ENCODE results near the gene TLE5.

TLE5 gene

DNA sequence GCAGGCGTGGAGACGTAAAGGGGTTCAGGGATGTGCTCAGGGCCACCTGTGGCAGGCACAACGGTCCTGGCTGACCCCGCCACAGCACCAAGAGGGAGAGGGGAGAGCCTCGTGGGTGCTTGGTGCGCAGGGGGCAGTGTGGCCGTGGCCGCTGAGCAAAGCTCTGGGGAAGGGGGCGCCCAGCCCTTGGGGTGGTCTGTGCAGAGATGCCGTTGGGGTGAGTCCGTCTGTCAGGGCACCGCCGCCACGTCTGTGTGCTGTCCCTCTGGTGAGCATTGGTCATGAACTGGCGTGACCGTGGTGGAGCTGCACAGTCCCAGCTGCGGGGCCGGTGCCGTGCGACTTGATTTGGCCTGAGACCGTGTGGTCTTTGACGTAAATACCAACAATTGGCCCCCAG is 47.2 kb upstream of the TLE5 start:
- Histone ChIP-seq H3K4me2 (ENCODE audit: insufficient read depth, low read length, poor library complexity, severe bottlenecking) (no peak overlapping the region), H2BK120ac (ENCODE audit: low read depth, low read length) (no peak overlapping the region), H2AFZ (ENCODE audit: low read length) (no peak overlapping the region), H3K36me3 (replicated peaks in 1 of 2; ENCODE audit: control insufficient read depth in 2 of 2, insufficient read depth in 2 of 2, low read length in 2 of 2) (peaks cover 3 to 9% of the 10 kb centered on the region in 2 donors), H2BK15ac (ENCODE audit: low read length) (no peak overlapping the region), H3K27me3 (ENCODE audit: control insufficient read depth in 3 of 3, insufficient read depth in 3 of 3, low read depth in 1 of 3, low read length in 3 of 3) (no peaks in the 10 kb centered on the region), H2AK5ac (ENCODE audit: low read depth, low read length) (no peak overlapping the region), H3K9me3 (replicated peaks in 1 of 2; ENCODE audit: control insufficient read depth in 2 of 2, insufficient read depth in 1 of 2, low read depth in 1 of 2, low read length in 2 of 2) (no peaks in the 10 kb centered on the region), H3K27ac (replicated peaks; ENCODE audit: low read length) (no peak overlapping the region), H4K8ac (ENCODE audit: low read depth, low read length) (no peak overlapping the region), H3K79me1 (ENCODE audit: low read depth, low read length) (peaks cover 40% of the 10 kb centered on the region), H3K4me3 (ENCODE audit: low read length in 2 of 2) (no peak overlapping the region), H3K9ac (ENCODE audit: low read depth, low read length, poor library complexity) (peak overlapping the region; percentile 37), H4K91ac (ENCODE audit: low read depth, low read length, poor library complexity) (no peak overlapping the region), H3K23ac (ENCODE audit: low read depth, low read length, poor library complexity) (peak overlapping the region; percentile 20), H3K18ac (ENCODE audit: low read length) (no peak overlapping the region), H3K14ac (ENCODE audit: low read length) (no peak overlapping the region), H2BK12ac (ENCODE audit: low read length) (no peak overlapping the region), H3K4me1 (ENCODE audit: control insufficient read depth in 2 of 2, insufficient read depth in 1 of 2, low read depth in 1 of 2, low read length in 2 of 2) (peaks cover 0 to 5% of the 10 kb centered on the region in 2 donors), H2BK5ac (ENCODE audit: low read length) (no peak overlapping the region), H3K4ac (ENCODE audit: low read length) (no peak overlapping the region)
- DNase-seq (ENCODE audit: low spot score): no peak
- WGBS, 2 donors (ENCODE audit: extremely low coverage in 2 of 2, insufficient read length in 2 of 2, insufficient replicate concordance in 1 of 2): no CpG with 5 or more reads among the region's 22 CpGs

DNA sequence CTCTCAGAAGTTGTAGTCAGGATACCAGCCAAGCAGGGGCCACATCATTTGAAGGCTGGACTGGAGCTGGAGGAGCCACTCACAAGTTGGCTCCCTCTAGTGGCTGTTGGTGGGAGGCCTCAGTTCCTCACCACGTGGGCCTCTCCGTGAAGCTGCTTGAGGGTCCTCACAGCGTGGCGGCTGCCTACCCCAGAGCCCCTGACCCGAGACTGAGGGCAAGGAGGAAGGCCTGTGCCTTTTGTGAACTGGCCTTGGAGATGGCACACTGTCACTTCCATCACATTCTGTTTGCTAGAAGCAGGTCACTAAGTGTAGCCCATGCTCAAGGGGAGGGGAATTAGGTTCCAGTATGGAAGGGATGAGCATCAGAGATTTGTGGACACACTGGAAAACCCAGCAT is 46.5 kb upstream of the TLE5 start:
- no peak overlapping the region for H4K91ac ChIP-seq (ENCODE audit: low read depth, low read length, poor library complexity)
- peaks cover 3 to 7% of the 10 kb centered on the region in 2 donors for H3K36me3 ChIP-seq (replicated peaks in 1 of 2; ENCODE audit: control insufficient read depth in 2 of 2, insufficient read depth in 2 of 2, low read length in 2 of 2)
- H3K27ac ChIP-seq (replicated peaks; ENCODE audit: low read length): no peak overlapping the region
- H3K27me3 ChIP-seq (ENCODE audit: control insufficient read depth in 3 of 3, insufficient read depth in 3 of 3, low read depth in 1 of 3, low read length in 3 of 3): no peaks in the 10 kb centered on the region
- H2BK120ac ChIP-seq (ENCODE audit: low read depth, low read length): no peak overlapping the region
- H3K14ac ChIP-seq (ENCODE audit: low read length): no peak overlapping the region
- peaks cover 0 to 5% of the 10 kb centered on the region in 2 donors for H3K4me1 ChIP-seq (ENCODE audit: control insufficient read depth in 2 of 2, insufficient read depth in 1 of 2, low read depth in 1 of 2, low read length in 2 of 2)
- H2AK5ac ChIP-seq (ENCODE audit: low read depth, low read length): no peak overlapping the region
- H3K4me3 ChIP-seq (ENCODE audit: low read length in 2 of 2): no peak overlapping the region
- H2BK5ac ChIP-seq (ENCODE audit: low read length): no peak overlapping the region
- DNase-seq (ENCODE audit: low spot score): peak; percentile 56
- H3K9me3 ChIP-seq (replicated peaks in 1 of 2; ENCODE audit: control insufficient read depth in 2 of 2, insufficient read depth in 1 of 2, low read depth in 1 of 2, low read length in 2 of 2): no peaks in the 10 kb centered on the region
- no peak overlapping the region for H3K9ac ChIP-seq (ENCODE audit: low read depth, low read length, poor library complexity)
- H3K23ac ChIP-seq (ENCODE audit: low read depth, low read length, poor library complexity): peak overlapping the region; percentile 62
- peaks cover 42% of the 10 kb centered on the region for H3K79me1 ChIP-seq (ENCODE audit: low read depth, low read length)
- no peak overlapping the region for H3K4me2 ChIP-seq (ENCODE audit: insufficient read depth, low read length, poor library complexity, severe bottlenecking)
- no CpG with 5 or more reads among the region's 5 CpGs for WGBS, 2 donors (ENCODE audit: extremely low coverage in 2 of 2, insufficient read length in 2 of 2, insufficient replicate concordance in 1 of 2)
- no peak overlapping the region for H3K18ac ChIP-seq (ENCODE audit: low read length)
- no peak overlapping the region for H2BK15ac ChIP-seq (ENCODE audit: low read length)
- no peak overlapping the region for H4K8ac ChIP-seq (ENCODE audit: low read depth, low read length)
- no peak overlapping the region for H3K4ac ChIP-seq (ENCODE audit: low read length)
- H2BK12ac ChIP-seq (ENCODE audit: low read length): no peak overlapping the region
- H2AFZ ChIP-seq (ENCODE audit: low read length): no peak overlapping the region

DNA sequence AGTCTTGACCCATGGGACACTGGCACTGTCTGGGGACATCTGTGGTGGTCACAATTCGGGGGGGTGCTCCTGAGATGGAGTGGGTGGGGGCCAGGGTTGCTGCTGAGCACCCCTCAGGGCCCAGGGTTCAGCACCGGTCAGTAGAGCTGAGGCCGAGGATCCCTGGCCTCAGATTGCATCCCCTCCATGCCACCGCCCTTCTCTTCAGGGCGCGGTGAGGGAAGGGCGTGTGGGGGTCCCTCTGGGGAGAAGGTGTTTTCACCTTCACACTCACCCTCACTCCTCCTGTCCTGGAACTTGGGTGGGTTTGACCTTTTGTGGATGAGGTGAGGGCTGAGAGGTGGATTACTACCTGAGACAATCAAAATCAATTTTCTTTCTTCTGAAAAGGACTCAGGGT is 45.4 kb upstream of the TLE5 start:
- H3K79me1 ChIP-seq (ENCODE audit: low read depth, low read length): peaks cover 36% of the 10 kb centered on the region
- no peak overlapping the region for H2AK5ac ChIP-seq (ENCODE audit: low read depth, low read length)
- no peak overlapping the region for H2AFZ ChIP-seq (ENCODE audit: low read length)
- H2BK12ac ChIP-seq (ENCODE audit: low read length): no peak overlapping the region
- H3K23ac ChIP-seq (ENCODE audit: low read depth, low read length, poor library complexity): no peak overlapping the region
- no peaks in the 10 kb centered on the region for H3K9me3 ChIP-seq (replicated peaks in 1 of 2; ENCODE audit: control insufficient read depth in 2 of 2, insufficient read depth in 1 of 2, low read depth in 1 of 2, low read length in 2 of 2)
- H3K9ac ChIP-seq (ENCODE audit: low read depth, low read length, poor library complexity): no peak overlapping the region
- no CpG with 5 or more reads among the region's 7 CpGs for WGBS, 2 donors (ENCODE audit: extremely low coverage in 2 of 2, insufficient read length in 2 of 2, insufficient replicate concordance in 1 of 2)
- H3K4ac ChIP-seq (ENCODE audit: low read length): no peak overlapping the region
- no peak overlapping the region for H3K27ac ChIP-seq (replicated peaks; ENCODE audit: low read length)
- no peak overlapping the region for H2BK15ac ChIP-seq (ENCODE audit: low read length)
- no peak for DNase-seq (ENCODE audit: low spot score)
- no peaks in the 10 kb centered on the region for H3K27me3 ChIP-seq (ENCODE audit: control insufficient read depth in 3 of 3, insufficient read depth in 3 of 3, low read depth in 1 of 3, low read length in 3 of 3)
- no peak overlapping the region for H3K14ac ChIP-seq (ENCODE audit: low read length)
- H4K91ac ChIP-seq (ENCODE audit: low read depth, low read length, poor library complexity): no peak overlapping the region
- no peak overlapping the region for H2BK120ac ChIP-seq (ENCODE audit: low read depth, low read length)
- H2BK5ac ChIP-seq (ENCODE audit: low read length): no peak overlapping the region
- H3K36me3 ChIP-seq (replicated peaks in 1 of 2; ENCODE audit: control insufficient read depth in 2 of 2, insufficient read depth in 2 of 2, low read length in 2 of 2): peaks cover 3 to 7% of the 10 kb centered on the region in 2 donors
- H3K18ac ChIP-seq (ENCODE audit: low read length): no peak overlapping the region
- H3K4me2 ChIP-seq (ENCODE audit: insufficient read depth, low read length, poor library complexity, severe bottlenecking): no peak overlapping the region
- H3K4me3 ChIP-seq (ENCODE audit: low read length in 2 of 2): no peak overlapping the region
- peaks cover 0 to 5% of the 10 kb centered on the region in 2 donors for H3K4me1 ChIP-seq (ENCODE audit: control insufficient read depth in 2 of 2, insufficient read depth in 1 of 2, low read depth in 1 of 2, low read length in 2 of 2)
- H4K8ac ChIP-seq (ENCODE audit: low read depth, low read length): no peak overlapping the region

DNA sequence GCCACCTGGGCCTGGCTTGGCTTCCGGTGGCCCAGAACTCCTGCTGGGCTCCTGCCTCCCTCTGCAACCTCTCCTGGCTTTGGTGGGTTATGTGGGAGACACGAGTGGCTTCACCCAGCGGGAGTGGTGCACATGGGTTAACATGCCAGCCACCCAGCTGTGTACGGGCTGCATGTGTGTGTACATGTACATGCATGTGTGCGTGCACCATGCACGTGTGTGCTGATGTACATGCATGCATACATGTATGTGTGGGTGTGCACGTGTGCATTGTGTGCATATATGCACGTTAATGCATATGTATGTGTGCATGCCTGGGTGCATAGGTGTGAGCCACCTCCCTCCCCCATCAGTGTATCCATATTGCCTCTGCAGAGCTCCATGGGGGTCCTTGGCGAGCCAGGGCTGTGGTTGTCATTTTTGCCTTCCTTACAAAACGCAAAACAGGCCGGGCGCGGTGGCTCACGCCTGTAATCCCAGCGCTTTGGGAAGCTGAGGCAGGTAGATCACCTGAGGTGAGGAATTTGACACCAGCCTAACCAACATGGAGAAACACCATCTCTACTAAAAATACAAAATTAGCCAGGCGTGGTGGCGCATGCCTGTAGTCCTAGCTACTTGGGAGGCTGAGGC is 44.3 kb upstream of the TLE5 start:
- Histone ChIP-seq H2BK5ac (ENCODE audit: low read length) (peak overlapping the region; percentile 66), H3K79me1 (ENCODE audit: low read depth, low read length) (peaks cover 43% of the 10 kb centered on the region), H2BK12ac (ENCODE audit: low read length) (no peak overlapping the region), H2AK5ac (ENCODE audit: low read depth, low read length) (no peak overlapping the region), H3K4me1 (ENCODE audit: control insufficient read depth in 2 of 2, insufficient read depth in 1 of 2, low read depth in 1 of 2, low read length in 2 of 2) (peaks cover 0 to 5% of the 10 kb centered on the region in 2 donors), H3K4ac (ENCODE audit: low read length) (no peak overlapping the region), H3K4me3 (ENCODE audit: low read length in 2 of 2) (peak overlapping the region in 1 of 2 donors; percentile 64), H3K14ac (ENCODE audit: low read length) (no peak overlapping the region), H4K91ac (ENCODE audit: low read depth, low read length, poor library complexity) (no peak overlapping the region), H2BK15ac (ENCODE audit: low read length) (no peak overlapping the region), H3K27ac (replicated peaks; ENCODE audit: low read length) (no peak overlapping the region), H3K18ac (ENCODE audit: low read length) (no peak overlapping the region), H3K36me3 (replicated peaks in 1 of 2; ENCODE audit: control insufficient read depth in 2 of 2, insufficient read depth in 2 of 2, low read length in 2 of 2) (peaks cover 3 to 6% of the 10 kb centered on the region in 2 donors), H3K27me3 (ENCODE audit: control insufficient read depth in 3 of 3, insufficient read depth in 3 of 3, low read depth in 1 of 3, low read length in 3 of 3) (no peaks in the 10 kb centered on the region), H2AFZ (ENCODE audit: low read length) (no peak overlapping the region), H2BK120ac (ENCODE audit: low read depth, low read length) (no peak overlapping the region), H3K9me3 (replicated peaks in 1 of 2; ENCODE audit: control insufficient read depth in 2 of 2, insufficient read depth in 1 of 2, low read depth in 1 of 2, low read length in 2 of 2) (no peaks in the 10 kb centered on the region), H3K4me2 (ENCODE audit: insufficient read depth, low read length, poor library complexity, severe bottlenecking) (no peak overlapping the region), H3K23ac (ENCODE audit: low read depth, low read length, poor library complexity) (no peak overlapping the region), H4K8ac (ENCODE audit: low read depth, low read length) (no peak overlapping the region), H3K9ac (ENCODE audit: low read depth, low read length, poor library complexity) (no peak overlapping the region)
- no peak for DNase-seq (ENCODE audit: low spot score)
- WGBS, 2 donors (ENCODE audit: extremely low coverage in 2 of 2, insufficient read length in 2 of 2, insufficient replicate concordance in 1 of 2): no CpG with 5 or more reads among the region's 17 CpGs

Measured in neuronal stem cell (in vitro differentiated cells).